Activated T-helper 2 cell treated with anti-CD3 and anti-CD28 coated beads, Interferon-gamma antibody, Interleukin-2, Interleukin-4, amounts not matched to agents 10 μg/mL and 5 μg/mL and 100 μg/mL, durations not matched to agents 14 hours and 24 hours and 36 hours (primary cell): ENCODE results near the gene TIMP3. TPM values are rescaled to one million over a fixed set of nuclear protein-coding genes. Genes with fewer than 3 reads are reported as not detected.

ENCODE experiments used
- DNase-seq: peaks from one replicate; pipeline ENCODE4 v3.0.0; 2021; ENCODE audit warnings: low spot score
- H3K27ac Mint-ChIP-seq: one replicate; pipeline ENCODE4 v1.8.0; 2021; ENCODE audit warnings: mixed read lengths
- H3K27me3 Mint-ChIP-seq: one replicate; pipeline ENCODE4 v1.8.0; 2021; ENCODE audit warnings: low read depth, mixed read lengths
- H3K36me3 Mint-ChIP-seq: one replicate; pipeline ENCODE4 v1.8.0; 2021; ENCODE audit warnings: low read depth, mixed read lengths
- H3K4me1 Mint-ChIP-seq: one replicate; pipeline ENCODE4 v1.8.0; 2021; ENCODE audit warnings: low read depth, mixed read lengths
- H3K4me3 Mint-ChIP-seq: one replicate; pipeline ENCODE4 v1.8.0; 2021; ENCODE audit warnings: low read depth, mild to moderate bottlenecking, moderate library complexity, mixed read lengths
- H3K9me3 Mint-ChIP-seq: one replicate; pipeline ENCODE4 v1.8.0; 2021; ENCODE audit warnings: mixed read lengths
- intact Hi-C: fragments of 100-400 bp; cut with micrococcal nuclease; formaldehyde crosslinking; loops from one replicate; pipeline ENCODE4 v1.15.1; 2023
- total RNA-seq: library from RNA; stranded (reverse); gene quantifications from 2 replicates; pipeline ENCODE4 v1.2.3, GENCODE V29; 2022

The TIMP3 gene
- total RNA-seq, 1 donor from 2014 or later: 0.05 TPM

GRCh38 chr22:32880061-32880460 lies 78.6 kb downstream of the TIMP3 start:
- no peaks in the 10 kb centered on the region for H3K9me3 Mint-ChIP-seq
- H3K36me3 Mint-ChIP-seq: no peaks in the 10 kb centered on the region
- no peak overlapping the region for H3K27ac Mint-ChIP-seq
- no peak for DNase-seq
- intact Hi-C loops: no loop called here
- H3K4me3 Mint-ChIP-seq: no peak overlapping the region
- H3K4me1 Mint-ChIP-seq: peaks cover 1% of the 10 kb centered on the region
- H3K27me3 Mint-ChIP-seq: peaks cover 3% of the 10 kb centered on the region

GRCh38 chr22:32880505-32880892 lies 79.0 kb downstream of the TIMP3 start:
- Mint-ChIP-seq H3K4me1 (peaks cover 1% of the 10 kb centered on the region), H3K4me3 (no peak overlapping the region), H3K27me3 (peaks cover 3% of the 10 kb centered on the region), H3K27ac (no peak overlapping the region), H3K36me3 (no peaks in the 10 kb centered on the region), H3K9me3 (no peaks in the 10 kb centered on the region)
- DNase-seq: no peak
- intact Hi-C loops: no loop called here

- DNase-seq: no peak
- intact Hi-C loops: no loop called here
- H3K4me1 Mint-ChIP-seq: peaks cover 1% of the 10 kb centered on the region
- no peak overlapping the region for H3K4me3 Mint-ChIP-seq
- peaks cover 3% of the 10 kb centered on the region for H3K27me3 Mint-ChIP-seq
- H3K27ac Mint-ChIP-seq: no peak overlapping the region
- H3K36me3 Mint-ChIP-seq: no peaks in the 10 kb centered on the region
- H3K9me3 Mint-ChIP-seq: no peaks in the 10 kb centered on the region
Observed at GRCh38 chr22:32880893-32881596, 79.5 kb downstream of the TIMP3 start.

DNA sequence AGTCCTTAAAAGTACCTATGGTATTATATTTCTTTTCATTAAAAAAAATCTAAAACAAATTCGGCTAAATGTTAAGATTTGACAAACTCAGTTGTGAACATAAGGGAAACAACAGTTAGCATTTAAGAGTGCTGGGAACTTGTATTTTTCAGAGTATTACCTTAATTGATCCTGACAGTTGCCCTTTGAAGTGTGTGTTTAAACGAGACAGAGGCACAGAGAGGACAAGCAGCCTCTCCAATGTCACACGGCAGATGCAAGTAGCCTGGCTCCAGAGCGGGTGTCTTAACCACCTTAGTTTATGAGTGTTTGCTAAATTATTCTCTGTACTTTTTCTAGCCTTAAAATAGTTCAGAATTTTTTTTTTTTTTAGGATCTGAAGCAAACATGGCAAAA lies 80.9 kb downstream of the TIMP3 start:
- H3K36me3 Mint-ChIP-seq: no peaks in the 10 kb centered on the region
- H3K27ac Mint-ChIP-seq: no peak overlapping the region
- no peak for DNase-seq
- H3K9me3 Mint-ChIP-seq: no peaks in the 10 kb centered on the region
- H3K27me3 Mint-ChIP-seq: peaks cover 3% of the 10 kb centered on the region
- H3K4me3 Mint-ChIP-seq: no peak overlapping the region
- H3K4me1 Mint-ChIP-seq: peaks cover 1% of the 10 kb centered on the region
- intact Hi-C loops: no loop called here

GRCh38 chr22:32882774-32883530 lies 81.4 kb downstream of the TIMP3 start:
- intact Hi-C loops: no loop called here
- peaks cover 1% of the 10 kb centered on the region for H3K4me1 Mint-ChIP-seq
- H3K36me3 Mint-ChIP-seq: no peaks in the 10 kb centered on the region
- no peak overlapping the region for H3K4me3 Mint-ChIP-seq
- no peak overlapping the region for H3K27ac Mint-ChIP-seq
- H3K9me3 Mint-ChIP-seq: no peaks in the 10 kb centered on the region
- DNase-seq: no peak
- peaks cover 3% of the 10 kb centered on the region for H3K27me3 Mint-ChIP-seq

GRCh38 chr22:32887324-32887980 lies 85.9 kb downstream of the TIMP3 start:
- intact Hi-C loops: no loop called here
- DNase-seq: no peak
- H3K27ac Mint-ChIP-seq: no peak overlapping the region
- H3K27me3 Mint-ChIP-seq: peaks cover 5% of the 10 kb centered on the region
- no peak overlapping the region for H3K4me3 Mint-ChIP-seq
- no peaks in the 10 kb centered on the region for H3K4me1 Mint-ChIP-seq
- no peaks in the 10 kb centered on the region for H3K9me3 Mint-ChIP-seq
- no peaks in the 10 kb centered on the region for H3K36me3 Mint-ChIP-seq

- intact Hi-C loops: no loop called here
- Mint-ChIP-seq H3K4me3 (no peak overlapping the region), H3K27ac (no peak overlapping the region), H3K9me3 (no peaks in the 10 kb centered on the region), H3K4me1 (no peaks in the 10 kb centered on the region), H3K27me3 (peaks cover 2% of the 10 kb centered on the region), H3K36me3 (no peaks in the 10 kb centered on the region)
- no peak for DNase-seq
Observed at GRCh38 chr22:32888976-32889375, 87.5 kb downstream of the TIMP3 start.

- no peaks in the 10 kb centered on the region for H3K36me3 Mint-ChIP-seq
- DNase-seq: no peak
- no peaks in the 10 kb centered on the region for H3K27me3 Mint-ChIP-seq
- no peak overlapping the region for H3K4me3 Mint-ChIP-seq
- H3K27ac Mint-ChIP-seq: no peak overlapping the region
- intact Hi-C loops: no loop called here
- H3K4me1 Mint-ChIP-seq: no peaks in the 10 kb centered on the region
- H3K9me3 Mint-ChIP-seq: no peaks in the 10 kb centered on the region
Observed at GRCh38 chr22:32896891-32897290, 95.4 kb downstream of the TIMP3 start.

DNA sequence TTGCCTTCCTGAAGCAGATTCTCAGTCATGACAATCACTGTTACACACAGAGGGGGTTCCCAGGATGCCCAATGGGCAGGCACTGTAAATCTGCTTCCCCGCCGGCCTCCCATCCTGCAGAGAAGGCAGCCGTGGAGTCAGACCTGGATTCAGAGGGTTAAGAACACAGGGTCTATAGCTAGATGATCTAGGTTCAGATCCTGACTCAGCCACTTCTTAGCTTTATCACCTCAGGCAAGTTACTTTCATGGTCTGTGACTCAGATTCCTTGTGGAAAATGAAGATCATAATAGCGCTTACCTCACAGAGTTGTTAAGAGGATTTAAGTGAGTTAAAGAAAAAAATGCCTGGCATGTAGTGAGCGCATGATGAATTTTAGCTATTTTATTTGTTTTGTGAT lies 95.9 kb downstream of the TIMP3 start:
- H3K36me3 Mint-ChIP-seq: no peaks in the 10 kb centered on the region
- DNase-seq: no peak
- no peak overlapping the region for H3K4me3 Mint-ChIP-seq
- H3K27ac Mint-ChIP-seq: no peak overlapping the region
- H3K4me1 Mint-ChIP-seq: no peaks in the 10 kb centered on the region
- H3K27me3 Mint-ChIP-seq: no peaks in the 10 kb centered on the region
- H3K9me3 Mint-ChIP-seq: no peaks in the 10 kb centered on the region
- intact Hi-C loops: no loop called here

GRCh38 chr22:32900886-32901635 lies 99.6 kb downstream of the TIMP3 start:
- Mint-ChIP-seq H3K9me3 (no peaks in the 10 kb centered on the region), H3K4me3 (no peak overlapping the region), H3K27me3 (no peaks in the 10 kb centered on the region), H3K4me1 (no peaks in the 10 kb centered on the region), H3K27ac (no peak overlapping the region), H3K36me3 (no peaks in the 10 kb centered on the region)
- DNase-seq: no peak
- intact Hi-C loops: no loop called here

DNA sequence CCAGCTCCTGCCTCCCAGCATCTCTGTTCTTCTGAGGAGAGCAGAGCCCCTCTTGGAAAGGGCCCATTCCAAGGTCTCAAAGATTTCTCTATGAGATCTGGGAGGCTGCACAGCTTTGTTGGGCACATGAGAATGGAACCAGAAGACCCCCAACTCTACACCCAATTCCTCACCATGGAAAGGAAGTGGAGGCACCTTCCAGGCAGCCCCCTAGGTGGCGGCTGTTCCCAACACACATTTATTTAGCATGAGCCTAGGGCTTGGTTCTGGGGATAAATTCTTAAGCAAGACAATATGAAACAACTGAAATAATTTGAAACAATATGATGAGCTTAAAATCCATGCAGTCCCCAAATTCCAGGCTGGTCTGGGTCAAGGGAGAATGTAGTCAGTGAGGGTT lies 100.4 kb downstream of the TIMP3 start:
- Mint-ChIP-seq H3K27ac (no peak overlapping the region), H3K4me3 (no peak overlapping the region), H3K36me3 (no peaks in the 10 kb centered on the region), H3K27me3 (no peaks in the 10 kb centered on the region), H3K9me3 (no peaks in the 10 kb centered on the region), H3K4me1 (no peaks in the 10 kb centered on the region)
- intact Hi-C loops: no loop called here
- no peak for DNase-seq

- Mint-ChIP-seq H3K27me3 (no peaks in the 10 kb centered on the region), H3K9me3 (no peaks in the 10 kb centered on the region), H3K27ac (no peak overlapping the region), H3K36me3 (no peaks in the 10 kb centered on the region), H3K4me1 (no peaks in the 10 kb centered on the region), H3K4me3 (no peak overlapping the region)
- no peak for DNase-seq
- intact Hi-C loops: no loop called here
Observed at GRCh38 chr22:32903507-32903906, 102.0 kb downstream of the TIMP3 start.
